ENCODE results near the gene TXNL4A.

The TXNL4A gene

GRCh38 chr18:79927607-79928562 lies 60.5 kb downstream of the TXNL4A start:
- no peak for TF ChIP-seq CTCF (conservative IDR thresholded peaks at IDR 0.05; ENCODE audit: low read depth, low read length)
- no peak overlapping the region for H3K4me3 ChIP-seq (ENCODE audit: low read depth, low read length)
- no peak for DNase-seq (ENCODE audit: low read depth)

GRCh38 chr18:79926715-79927606 lies 61.4 kb downstream of the TXNL4A start:
- no peak for TF ChIP-seq CTCF (conservative IDR thresholded peaks at IDR 0.05; ENCODE audit: low read depth, low read length)
- DNase-seq (ENCODE audit: low read depth) = peak; percentile 22
- no peak overlapping the region for H3K4me3 ChIP-seq (ENCODE audit: low read depth, low read length)

DNA sequence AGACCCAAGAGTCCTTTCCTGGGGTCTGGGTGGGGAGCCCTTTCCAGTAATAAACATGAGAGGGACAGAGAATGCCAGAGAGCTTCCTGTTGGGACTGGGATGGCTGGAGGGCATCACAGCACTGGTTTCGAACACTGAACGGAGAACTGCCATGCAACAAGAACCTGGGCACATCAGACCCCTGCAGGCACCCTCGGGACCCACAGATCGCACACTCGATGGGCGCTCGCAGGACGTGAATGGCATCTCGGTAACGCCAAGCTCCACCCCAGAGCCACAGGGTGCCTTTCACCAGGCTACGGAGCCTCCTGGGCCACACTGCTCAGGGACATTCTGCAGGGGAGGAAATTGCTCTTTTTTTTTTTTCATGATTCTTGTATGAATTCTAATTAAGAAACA lies 62.1 kb downstream of the TXNL4A start:
- TF ChIP-seq CTCF (conservative IDR thresholded peaks at IDR 0.05; ENCODE audit: low read depth, low read length) = no peak
- no peak for DNase-seq (ENCODE audit: low read depth)
- no peak overlapping the region for H3K4me3 ChIP-seq (ENCODE audit: low read depth, low read length)

DNA sequence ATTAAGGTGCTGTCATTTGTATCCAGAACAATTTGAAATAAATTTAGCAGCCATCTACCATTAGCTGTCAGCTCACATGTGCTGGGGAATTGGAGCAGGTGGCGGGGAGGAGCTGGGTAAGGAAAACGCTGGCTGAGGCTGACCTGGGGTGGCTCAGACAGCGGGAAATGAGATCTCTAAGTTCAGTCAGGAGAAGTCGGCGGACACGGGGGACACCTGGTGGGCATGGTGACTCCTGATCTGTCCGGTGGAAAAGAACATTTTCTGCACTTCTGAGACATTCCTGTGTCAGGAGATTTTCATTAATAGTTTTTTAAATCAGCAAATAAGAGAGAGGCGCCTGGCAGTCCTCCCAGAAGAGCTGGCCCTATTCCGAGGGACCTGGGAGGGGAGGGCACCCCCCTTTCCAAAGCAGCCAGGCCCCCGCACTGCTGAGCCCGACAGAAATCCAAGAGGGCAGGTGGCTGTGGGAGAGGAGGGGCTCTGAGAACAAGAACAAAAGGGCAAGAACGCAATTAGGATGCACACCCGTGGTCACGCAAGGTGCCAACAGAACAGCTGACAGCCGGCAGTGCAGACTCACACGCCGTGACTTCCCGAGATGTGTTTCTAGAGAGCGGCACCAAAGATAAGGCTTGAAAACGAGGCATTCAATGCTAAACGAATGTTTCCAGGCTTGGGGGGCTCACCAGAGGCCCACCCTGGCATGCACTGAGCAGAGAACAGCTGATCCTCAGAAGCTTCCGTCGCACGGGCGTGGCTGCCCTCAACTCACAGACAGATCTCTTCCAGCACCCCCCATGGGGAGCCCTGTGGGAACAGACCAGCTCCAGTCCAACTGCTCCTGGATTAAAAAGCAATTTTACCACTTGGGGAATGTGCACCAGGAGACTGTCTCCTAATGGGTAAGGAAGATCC lies 63.3 kb downstream of the TXNL4A start:
- TF ChIP-seq CTCF (conservative IDR thresholded peaks at IDR 0.05; ENCODE audit: low read depth, low read length) = peak; percentile 36
- peak; percentile 21 for DNase-seq (ENCODE audit: low read depth)
- H3K4me3 ChIP-seq (ENCODE audit: low read depth, low read length) = no peak overlapping the region

DNA sequence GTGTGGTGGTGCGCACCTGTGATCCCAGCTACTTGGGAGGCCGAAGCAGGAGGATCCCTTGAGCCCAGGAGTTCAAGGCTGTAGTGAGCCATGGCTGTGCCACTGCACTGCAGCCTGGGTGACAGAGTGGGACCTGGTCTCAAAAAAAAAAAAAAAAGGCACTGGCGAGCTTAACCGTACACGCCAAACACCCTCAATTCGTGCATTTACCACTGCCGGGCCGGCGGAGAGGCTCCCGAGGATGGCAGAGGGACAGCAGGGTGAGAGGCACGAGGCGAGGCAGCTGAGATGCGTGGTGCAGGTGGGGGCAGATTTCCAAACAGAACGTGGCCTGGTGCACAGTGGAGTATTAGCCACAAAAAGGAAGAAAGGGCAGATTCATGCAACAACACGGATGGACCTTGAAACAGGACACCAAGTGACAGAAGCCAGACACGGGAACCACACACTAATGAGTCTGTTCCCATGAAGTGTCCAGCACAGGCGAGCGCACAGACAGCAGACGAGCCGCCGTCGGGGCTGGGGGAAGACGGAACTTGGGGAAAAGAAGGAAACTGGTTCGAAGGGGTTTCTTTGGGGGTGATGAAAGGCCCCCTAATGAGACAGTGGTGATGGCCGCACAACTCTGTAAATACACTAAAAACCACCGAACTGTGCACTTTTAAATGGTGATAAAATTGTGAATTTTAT lies 64.3 kb downstream of the TXNL4A start:
- no peak overlapping the region for H3K4me3 ChIP-seq (ENCODE audit: low read depth, low read length)
- no peak for TF ChIP-seq CTCF (conservative IDR thresholded peaks at IDR 0.05; ENCODE audit: low read depth, low read length)
- no peak for DNase-seq (ENCODE audit: low read depth)

GRCh38 chr18:79922971-79923411 lies 65.4 kb downstream of the TXNL4A start:
- TF ChIP-seq CTCF (conservative IDR thresholded peaks at IDR 0.05; ENCODE audit: low read depth, low read length) = no peak
- H3K4me3 ChIP-seq (ENCODE audit: low read depth, low read length) = no peak overlapping the region
- no peak for DNase-seq (ENCODE audit: low read depth)

Data from choroid plexus epithelial cell (primary cell).